SK-N-SH (cell line): ENCODE measurements around the gene CIC. TPM values are rescaled to one million over a fixed set of nuclear protein-coding genes. Genes with fewer than 3 reads are reported as not detected.

ENCODE experiments used
- CTCF ChIA-PET: fragments of 300-600, 350-600 bp; formaldehyde crosslinking; extraction: SDS; loops from one replicate; lab custom pipeline; 2021; lab: Yijun Ruan, JAX
- POLR2A ChIA-PET: fragments of 350-600 bp; sonication (Branson Sonifier 250); formaldehyde crosslinking; extraction: SDS; loops from one replicate; lab custom pipeline; 2020; ENCODE audit warnings: antibody characterized with exemption, inconsistent platforms; lab: Yijun Ruan, JAX
- DNase-seq: peaks from one replicate; pipeline ENCODE4 v3.0.0; 2012
- H2AFZ ChIP-seq: fragments of 200-600 bp; sonication (generic); 2 replicates; pipeline ENCODE4 v1.8.1; 2016; ENCODE audit warnings: antibody characterized with exemption, mild to moderate bottlenecking, low read depth
- H3F3A ChIP-seq: fragments of 200-600 bp; sonication (generic); replicated peaks from 2 replicates; pipeline ENCODE3; 2016; ENCODE audit warnings: antibody characterized with exemption, mild to moderate bottlenecking; ENCODE audit not compliant: insufficient read depth
- H3K27ac ChIP-seq, 2 experiments: fragments of 200-500 bp in 1 of 2; fragments of 200-600 bp in 1 of 2; sonication (Bioruptor generic) in 1 of 2; sonication (generic), shearing (Covaris generic) in 1 of 2; 2 replicates each; pipeline versions ENCODE4 v1.5.1 to v1.6.1; 2014 to 2016; ENCODE audit warnings: low read depth in 2 of 2, inconsistent platforms in 1 of 2, low read length in 1 of 2, mild to moderate bottlenecking in 1 of 2, mixed read lengths in 1 of 2
- H3K27me3 ChIP-seq: fragments of 200-600 bp; sonication (generic), shearing (Covaris generic); 2 replicates; pipeline ENCODE4 v1.6.1; 2016; ENCODE audit warnings: mixed run types; ENCODE audit not compliant: insufficient read depth
- H3K36me3 ChIP-seq, 2 experiments: fragments of 200-500 bp in 1 of 2; fragments of 200-600 bp in 1 of 2; sonication (Bioruptor generic) in 1 of 2; sonication (generic) in 1 of 2; replicated peaks in 1 of 2; 2 replicates each; pipeline versions ENCODE3 to v1.5.1; 2014 to 2016; ENCODE audit warnings: low read length in 1 of 2, mild to moderate bottlenecking in 1 of 2; ENCODE audit not compliant: insufficient read depth in 2 of 2, control insufficient read depth in 1 of 2
- H3K4me1 ChIP-seq, 2 experiments: fragments of 200-500 bp in 1 of 2; fragments of 200-600 bp in 1 of 2; sonication (Bioruptor generic) in 1 of 2; sonication (generic), shearing (Covaris generic) in 1 of 2; 2 replicates each; pipeline versions ENCODE4 v1.5.1 to v1.6.1; 2014 to 2016; ENCODE audit warnings: low read depth in 1 of 2, low read length in 1 of 2, mixed run types in 1 of 2; ENCODE audit not compliant: insufficient read depth in 2 of 2, control insufficient read depth in 1 of 2
- H3K4me2 ChIP-seq: fragments of 200-600 bp; sonication (generic), shearing (Covaris generic); 2 replicates; pipeline ENCODE4 v1.6.1; 2017; ENCODE audit warnings: mixed run types
- H3K4me3 ChIP-seq, 2 experiments: fragments of 200-500 bp in 1 of 2; fragments of 200-600 bp in 1 of 2; sonication (Bioruptor generic) in 1 of 2; sonication (generic), shearing (Covaris generic) in 1 of 2; 2 replicates each; pipeline versions ENCODE4 v1.5.1 to v1.8.1; 2014 to 2016; ENCODE audit warnings: low read depth in 2 of 2, inconsistent platforms in 1 of 2, low read length in 1 of 2, mild to moderate bottlenecking in 1 of 2, mixed read lengths in 1 of 2, moderate library complexity in 1 of 2
- H3K79me2 ChIP-seq: fragments of 200-600 bp; sonication (generic); 2 replicates; pipeline ENCODE4 v1.8.1; 2017; ENCODE audit warnings: mild to moderate bottlenecking; ENCODE audit not compliant: insufficient read depth
- H3K9ac ChIP-seq: fragments of 200-600 bp; sonication (generic); 2 replicates; pipeline ENCODE4 v1.6.1; 2017; ENCODE audit warnings: mixed run types
- H3K9me2 ChIP-seq: fragments of 200-600 bp; sonication (generic); 2 replicates; pipeline ENCODE4 v1.6.1; 2017; ENCODE audit warnings: mixed run types
- H3K9me3 ChIP-seq: fragments of 200-600 bp; sonication (generic); 2 replicates; pipeline ENCODE4 v1.6.1; 2017; ENCODE audit warnings: mixed run types, mild to moderate bottlenecking, moderate library complexity
- H4K20me1 ChIP-seq: fragments of 200-600 bp; sonication (generic); 2 replicates; pipeline ENCODE4 v1.6.1; 2017; ENCODE audit warnings: mild to moderate bottlenecking, mixed run types; ENCODE audit not compliant: insufficient read depth
- CHD2 ChIP-seq: fragments of 150-350 bp; IDR thresholded peaks from 2 replicates; pipeline ENCODE4 v1.6.1; 2018; ENCODE audit warnings: low read length; ENCODE audit not compliant: partially characterized antibody
- FOSL2 ChIP-seq: IDR thresholded peaks from 2 replicates; pipeline ENCODE4 v1.4.0; 2012; ENCODE audit warnings: low read depth, mild to moderate bottlenecking, moderate library complexity, borderline replicate concordance
- FOXM1 ChIP-seq: IDR thresholded peaks from 2 replicates; pipeline ENCODE4 v1.4.0; 2012; ENCODE audit warnings: low read depth, mild to moderate bottlenecking
- GABPA ChIP-seq: IDR thresholded peaks from 2 replicates; pipeline ENCODE4 v1.4.0; 2012; ENCODE audit warnings: low read depth, mild to moderate bottlenecking
- GATA2 ChIP-seq: sonication (generic); formaldehyde crosslinking; IDR thresholded peaks from 2 replicates; pipeline ENCODE4 v1.5.0; 2020; ENCODE audit warnings: mild to moderate bottlenecking, missing genetic modification reagents
- JUND ChIP-seq: IDR thresholded peaks from 2 replicates; pipeline ENCODE4 v1.4.0; 2012
- MEF2A ChIP-seq: IDR thresholded peaks from 2 replicates; pipeline ENCODE4 v1.4.0; 2012; ENCODE audit warnings: low read depth, borderline replicate concordance
- NFIC ChIP-seq: IDR thresholded peaks from 2 replicates; pipeline ENCODE4 v1.4.0; 2012; ENCODE audit warnings: borderline replicate concordance
- NRF1 ChIP-seq: IDR thresholded peaks from 2 replicates; pipeline ENCODE4 v1.6.1; 2012; ENCODE audit warnings: low read depth, mild to moderate bottlenecking, low read length
- RFX5 ChIP-seq: IDR thresholded peaks from 2 replicates; pipeline ENCODE4 v1.6.1; 2012; ENCODE audit warnings: mild to moderate bottlenecking, improper control_type of control experiment, low read length
- SIN3A ChIP-seq: IDR thresholded peaks from 2 replicates; pipeline ENCODE4 v1.6.1; 2012; ENCODE audit warnings: low read depth, mild to moderate bottlenecking, low read length, moderate library complexity, borderline replicate concordance
- SMC3 ChIP-seq: IDR thresholded peaks from 2 replicates; pipeline ENCODE4 v1.6.1; 2012; ENCODE audit warnings: low read depth, low read length, improper control_type of control experiment
- TCF12 ChIP-seq: IDR thresholded peaks from 2 replicates; pipeline ENCODE4 v1.4.0; 2012
- WGBS: methylation state at CpG from one replicate; pipeline ENCODE4 v1.1.6; 2017; ENCODE audit warnings: low lambda C conversion rate; 5-methylcytosine and 5-hydroxymethylcytosine counted together
- polyA plus RNA-seq, 3 experiments: library from polyadenylated mRNA; depleted of rRNA; stranded (reverse); fragments of >200 nt; gene quantifications; 2 replicates each; pipeline ENCODE4 v1.2.3, GENCODE V29; 2012
- TF ChIP-seq, protein P1 (sequence below): fragments of 150-350 bp; IDR thresholded peaks from 2 replicates; pipeline ENCODE4 v1.6.1; 2016; ENCODE audit warnings: mild to moderate bottlenecking, low read depth, low read length
- TF ChIP-seq, protein P2 (sequence below): IDR thresholded peaks from 2 replicates; pipeline ENCODE4; 2012
- TF ChIP-seq, protein P3 (sequence below): IDR thresholded peaks from 2 replicates; pipeline ENCODE4 v1.4.0; 2012; ENCODE audit warnings: low read depth

Gene CIC
- polyA plus RNA-seq, 1 of the 3 experiments (the other 2 are of a cell fraction), result 16.9 TPM

DNA sequence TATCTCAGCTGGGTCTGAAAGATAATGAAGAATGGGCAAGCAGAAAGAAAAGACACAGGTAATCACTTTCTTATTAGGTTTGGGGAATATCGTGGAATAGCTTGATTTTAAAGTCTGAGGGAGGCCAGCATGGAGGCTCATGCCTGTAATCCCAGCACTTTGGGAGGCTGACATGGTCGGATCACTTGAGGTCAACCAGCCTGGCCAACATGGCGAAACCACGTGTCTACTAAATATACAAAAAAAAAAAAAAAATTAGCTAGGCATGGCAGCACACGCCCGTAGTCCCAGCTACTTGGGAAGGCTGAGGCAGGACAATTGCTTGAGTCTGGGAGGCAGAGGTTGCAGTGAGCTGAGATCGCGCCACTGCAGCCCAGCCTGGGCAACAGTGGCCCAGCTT is 34.8 kb downstream of the CIC start:
- CTCF ChIA-PET, result interaction anchor here (1.1 to 1.3 kb wide), 2 partner anchors 9 to 10 kb away, joined by 3 to 5 read pairs; no protein-coding TSS in a partner anchor
- Histone ChIP-seq H3K79me2 (peaks cover 13% of the 10 kb centered on the region), H2AFZ (no peak overlapping the region), H3K4me2 (no peak overlapping the region), H4K20me1 (no peaks in the 10 kb centered on the region), H3K9ac (no peak overlapping the region)
- no peak for TF ChIP-seq FOSL2
- TF ChIP-seq, protein P1, sequence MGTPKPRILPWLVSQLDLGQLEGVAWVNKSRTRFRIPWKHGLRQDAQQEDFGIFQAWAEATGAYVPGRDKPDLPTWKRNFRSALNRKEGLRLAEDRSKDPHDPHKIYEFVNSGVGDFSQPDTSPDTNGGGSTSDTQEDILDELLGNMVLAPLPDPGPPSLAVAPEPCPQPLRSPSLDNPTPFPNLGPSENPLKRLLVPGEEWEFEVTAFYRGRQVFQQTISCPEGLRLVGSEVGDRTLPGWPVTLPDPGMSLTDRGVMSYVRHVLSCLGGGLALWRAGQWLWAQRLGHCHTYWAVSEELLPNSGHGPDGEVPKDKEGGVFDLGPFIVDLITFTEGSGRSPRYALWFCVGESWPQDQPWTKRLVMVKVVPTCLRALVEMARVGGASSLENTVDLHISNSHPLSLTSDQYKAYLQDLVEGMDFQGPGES, result no peak
- TF ChIP-seq RFX5, result no peak
- TF ChIP-seq, protein P2, sequence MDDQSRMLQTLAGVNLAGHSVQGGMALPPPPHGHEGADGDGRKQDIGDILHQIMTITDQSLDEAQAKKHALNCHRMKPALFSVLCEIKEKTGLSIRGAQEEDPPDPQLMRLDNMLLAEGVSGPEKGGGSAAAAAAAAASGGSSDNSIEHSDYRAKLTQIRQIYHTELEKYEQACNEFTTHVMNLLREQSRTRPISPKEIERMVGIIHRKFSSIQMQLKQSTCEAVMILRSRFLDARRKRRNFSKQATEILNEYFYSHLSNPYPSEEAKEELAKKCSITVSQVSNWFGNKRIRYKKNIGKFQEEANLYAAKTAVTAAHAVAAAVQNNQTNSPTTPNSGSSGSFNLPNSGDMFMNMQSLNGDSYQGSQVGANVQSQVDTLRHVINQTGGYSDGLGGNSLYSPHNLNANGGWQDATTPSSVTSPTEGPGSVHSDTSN, result no peak
- TF ChIP-seq FOXM1, result no peak
- TF ChIP-seq TCF12, result no peak
- TF ChIP-seq NFIC, result no peak
- TF ChIP-seq SMC3, result no peak
- TF ChIP-seq GABPA, result no peak
- no peak for TF ChIP-seq SIN3A
- TF ChIP-seq MEF2A, result no peak
- no peak for TF ChIP-seq GATA2
- TF ChIP-seq, all 33 proteins: peak for 0
- peaks cover 4% of the 10 kb centered on the region for H3F3A ChIP-seq
- H3K4me1 ChIP-seq, result peaks cover 9 to 10% of the 10 kb centered on the region in 2 experiments; a peak in 3 of 4 replicates
- POLR2A ChIA-PET, result interaction anchor here (0.6 to 1.2 kb wide), 2 partner anchors 19 to 23 kb away, joined by 4 to 7 read pairs; no protein-coding TSS in a partner anchor
- no peaks in the 10 kb centered on the region for H3K9me3 ChIP-seq
- H3K9me2 ChIP-seq, result no peaks in the 10 kb centered on the region
- 95% methylated on average over 8 of the region's 8 CpGs for WGBS
- peaks cover 0 to 6% of the 10 kb centered on the region in 2 experiments for H3K36me3 ChIP-seq
- no peaks in the 10 kb centered on the region for H3K27me3 ChIP-seq
- DNase-seq, result no peak
- H3K4me3 ChIP-seq, result no peak overlapping the region
- no peak overlapping the region for H3K27ac ChIP-seq

DNA sequence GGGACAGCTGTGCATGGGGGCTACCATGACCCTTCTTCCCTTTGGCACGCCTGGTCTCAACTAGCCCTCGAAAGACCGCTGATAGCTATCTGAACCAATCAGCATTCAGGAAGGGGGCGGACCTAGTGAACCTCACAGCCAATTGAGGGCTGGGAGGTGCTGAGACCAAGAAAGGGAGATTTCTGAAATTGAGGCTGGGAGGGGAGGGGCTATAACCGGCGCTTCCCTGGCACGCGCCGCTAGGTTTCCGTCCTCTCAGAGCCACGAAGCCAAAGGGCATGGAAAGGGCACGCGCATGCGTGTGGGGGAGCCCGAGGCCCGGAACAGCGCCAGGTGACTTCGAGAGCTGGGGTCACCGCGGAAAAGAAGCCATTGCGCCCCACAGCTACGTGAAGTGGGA is 37.6 kb downstream of the CIC start:
- no peak overlapping the region for H3K4me2 ChIP-seq
- H3K27me3 ChIP-seq, result no peaks in the 10 kb centered on the region
- ChIA-PET POLR2A (no interaction called here), CTCF (no interaction called here)
- no peak overlapping the region for H3K4me3 ChIP-seq
- no peaks in the 10 kb centered on the region for H4K20me1 ChIP-seq
- H3K36me3 ChIP-seq, result no peaks in the 10 kb centered on the region
- no peaks in the 10 kb centered on the region for H3K9me2 ChIP-seq
- no peak for DNase-seq
- H3F3A ChIP-seq, result peaks cover 4% of the 10 kb centered on the region
- H3K4me1 ChIP-seq, result peaks cover 9 to 12% of the 10 kb centered on the region in 2 experiments; a peak in 2 of 4 replicates
- H3K9me3 ChIP-seq, result no peaks in the 10 kb centered on the region
- no peak overlapping the region for H2AFZ ChIP-seq
- TF ChIP-seq NRF1 (no peak), CHD2 (no peak), TCF12 (no peak), JUND (no peak)
- TF ChIP-seq, protein P3, sequence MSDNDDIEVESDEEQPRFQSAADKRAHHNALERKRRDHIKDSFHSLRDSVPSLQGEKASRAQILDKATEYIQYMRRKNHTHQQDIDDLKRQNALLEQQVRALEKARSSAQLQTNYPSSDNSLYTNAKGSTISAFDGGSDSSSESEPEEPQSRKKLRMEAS, result no peak
- H3K9ac ChIP-seq, result no peak overlapping the region
- H3K27ac ChIP-seq, result no peak overlapping the region
- 93% methylated on average over 19 of the region's 22 CpGs for WGBS
- peaks cover 1% of the 10 kb centered on the region for H3K79me2 ChIP-seq
